GM23338 (cell line): ENCODE results near the gene GALNT14.

ENCODE experiments used
- CREB1 ChIP-seq: fragments of 250-450 bp; sonication (Bioruptor Pico); IDR thresholded peaks from 2 replicates; pipeline ENCODE4 v1.5.0; 2020; ENCODE audit warnings: low read depth, mild to moderate bottlenecking, moderate library complexity
- CTCF ChIP-seq, 2 experiments: fragments of 200-600 bp in 1 of 2; sonication (generic) in 1 of 2; conservative IDR thresholded peaks; 2 replicates each; pipeline versions ENCODE4 v1.5.1 to v1.6.1; 2016 to 2017; ENCODE audit warnings: antibody characterized with exemption in 2 of 2, low read depth in 2 of 2, mild to moderate bottlenecking in 2 of 2, moderate library complexity in 1 of 2
- ETS1 ChIP-seq: IDR thresholded peaks from 2 replicates; pipeline ENCODE4 v1.6.1; 2016; ENCODE audit warnings: antibody characterized with exemption
- EZH2 ChIP-seq: fragments of 200-600 bp; sonication (generic); IDR thresholded peaks from one replicate; pipeline ENCODE4 v1.8.0; 2017; ENCODE audit warnings: antibody characterized with exemption, mild to moderate bottlenecking, low read depth; ENCODE audit not compliant: unreplicated experiment
- EZH2phosphoT487 ChIP-seq: fragments of 200-600 bp; sonication (generic); IDR thresholded peaks from one replicate; pipeline ENCODE4 v1.8.1; 2018; ENCODE audit warnings: antibody characterized with exemption; ENCODE audit not compliant: unreplicated experiment
- JUNB ChIP-seq: IDR thresholded peaks from one replicate; pipeline ENCODE4 v1.6.1; 2016; ENCODE audit warnings: antibody characterized with exemption; ENCODE audit not compliant: unreplicated experiment
- NANOG ChIP-seq: IDR thresholded peaks from 2 replicates; pipeline ENCODE4 v1.6.1; 2016; ENCODE audit warnings: antibody characterized with exemption, borderline replicate concordance
- POLR2AphosphoS5 ChIP-seq: IDR thresholded peaks from 2 replicates; pipeline ENCODE4 v1.6.1; 2016; ENCODE audit warnings: antibody characterized with exemption, low read depth
- REST ChIP-seq: IDR thresholded peaks from one replicate; pipeline ENCODE4 v1.6.1; 2018; ENCODE audit warnings: antibody characterized with exemption; ENCODE audit not compliant: unreplicated experiment
- STAT1 ChIP-seq: IDR thresholded peaks from one replicate; pipeline ENCODE4 v1.6.1; 2016; ENCODE audit warnings: antibody characterized with exemption; ENCODE audit not compliant: unreplicated experiment
- ZNF114 ChIP-seq: fragments of 250-450 bp; sonication (Bioruptor Pico); IDR thresholded peaks from 2 replicates; pipeline ENCODE4 v1.5.0; 2020; ENCODE audit warnings: mild to moderate bottlenecking, moderate library complexity
- ZNF331 ChIP-seq: fragments of 250-450 bp; sonication (Bioruptor Pico); IDR thresholded peaks from 2 replicates; pipeline ENCODE4 v1.5.0; 2020; ENCODE audit warnings: low read depth, mild to moderate bottlenecking, moderate library complexity

GRCh38 chr2:31004257-31004656 is 134.0 kb downstream of the GALNT14 start:
- TF ChIP-seq CTCF (conservative IDR thresholded peaks at IDR 0.05; ENCODE audit: low read depth in 2 of 2): no peak
- no peak for TF ChIP-seq REST
- TF ChIP-seq ETS1: no peak
- no peak for TF ChIP-seq POLR2AphosphoS5
- TF ChIP-seq EZH2: no peak
- no peak for TF ChIP-seq EZH2phosphoT487
- TF ChIP-seq ZNF114 (CRISPR knock-in tag): no peak
- TF ChIP-seq STAT1: no peak
- no peak for TF ChIP-seq CREB1 (CRISPR knock-in tag)
- TF ChIP-seq JUNB: no peak
- no peak for TF ChIP-seq NANOG
- TF ChIP-seq ZNF331 (CRISPR knock-in tag): no peak
